ENCODE data around the gene CLIC5. TPM values are rescaled to one million over a fixed set of nuclear protein-coding genes. Genes with fewer than 3 reads are reported as not detected.

The CLIC5 gene
- polyA plus RNA-seq (ENCODE audit: insufficient read depth in 1 of 5, insufficient read length in 5 of 5, low replicate concordance in 1 of 5): 10 to 100 TPM in 3 of 5 donors, 1 to 10 TPM in 2; 6.7 to 16.6 (median 10.2) TPM
- long read RNA-seq, donor 1, full-length matches to known transcripts: 5 of 5 reads
- long read RNA-seq, donor 1, partial matches to known transcripts: 0 of 5 reads
- long read RNA-seq, donor 1, other reads (novel, unspliced or antisense): 0 of 5 reads
- long read RNA-seq, donor 2, full-length matches to known transcripts: 3 of 3 reads
- long read RNA-seq, donor 2, partial matches to known transcripts: 0 of 3 reads
- long read RNA-seq, donor 2, other reads (novel, unspliced or antisense): 0 of 3 reads
- long read RNA-seq, donor 3, full-length matches to known transcripts: 2 of 2 reads
- long read RNA-seq, donor 3, partial matches to known transcripts: 0 of 2 reads
- long read RNA-seq, donor 3, other reads (novel, unspliced or antisense): 0 of 2 reads
- long read RNA-seq, donor 4, full-length matches to known transcripts: 3 of 3 reads
- long read RNA-seq, donor 4, partial matches to known transcripts: 0 of 3 reads
- long read RNA-seq, donor 4, other reads (novel, unspliced or antisense): 0 of 3 reads
- long read RNA-seq, donor 5, full-length matches to known transcripts: 3 of 3 reads
- long read RNA-seq, donor 5, partial matches to known transcripts: 0 of 3 reads
- long read RNA-seq, donor 5, other reads (novel, unspliced or antisense): 0 of 3 reads
- long read RNA-seq, donor 6, full-length matches to known transcripts: 2 of 2 reads
- long read RNA-seq, donor 6, partial matches to known transcripts: 0 of 2 reads
- long read RNA-seq, donor 6, other reads (novel, unspliced or antisense): 0 of 2 reads
- long read RNA-seq, donor 7, full-length matches to known transcripts: 1 of 1 reads
- long read RNA-seq, donor 7, partial matches to known transcripts: 0 of 1 reads
- long read RNA-seq, donor 7, other reads (novel, unspliced or antisense): 0 of 1 reads
- long read RNA-seq, donor 8: 0 reads

GRCh38 chr6:46015119-46015968, at the start of gene CLIC5:
Gene CLIC5, minus strand, starts transcription at chr6:46015860. Its CDS starts 318 bp downstream, at chr6:46015542.
- no peak for DNase-seq

GRCh38 chr6:46062991-46063390, 47.3 kb upstream of the CLIC5 start:
- DNase-seq: no peak

DNA sequence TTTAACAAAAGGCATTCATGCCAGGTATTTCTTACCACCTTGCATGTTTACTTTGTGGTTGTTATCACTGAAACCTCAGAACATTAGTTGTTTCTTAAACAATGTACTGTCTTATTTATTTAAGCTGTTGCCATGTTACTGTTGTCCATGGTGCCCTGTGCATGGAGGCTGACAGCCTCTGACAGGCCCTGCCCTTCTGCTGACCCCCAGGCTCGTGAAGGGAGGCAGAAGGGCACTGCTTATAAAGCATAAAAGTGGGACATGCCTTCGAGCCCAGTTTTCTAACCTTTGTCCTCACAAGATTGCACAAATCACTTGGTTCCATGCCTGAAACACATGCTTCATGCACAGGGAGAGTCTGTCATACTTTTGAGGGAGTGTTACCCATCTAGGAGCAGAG, 46.7 kb upstream of the CLIC5 start:
- peak; percentile 20 to 27 for DNase-seq

GRCh38 chr6:46061497-46061896, 45.8 kb upstream of the CLIC5 start:
- DNase-seq: no peak

DNA sequence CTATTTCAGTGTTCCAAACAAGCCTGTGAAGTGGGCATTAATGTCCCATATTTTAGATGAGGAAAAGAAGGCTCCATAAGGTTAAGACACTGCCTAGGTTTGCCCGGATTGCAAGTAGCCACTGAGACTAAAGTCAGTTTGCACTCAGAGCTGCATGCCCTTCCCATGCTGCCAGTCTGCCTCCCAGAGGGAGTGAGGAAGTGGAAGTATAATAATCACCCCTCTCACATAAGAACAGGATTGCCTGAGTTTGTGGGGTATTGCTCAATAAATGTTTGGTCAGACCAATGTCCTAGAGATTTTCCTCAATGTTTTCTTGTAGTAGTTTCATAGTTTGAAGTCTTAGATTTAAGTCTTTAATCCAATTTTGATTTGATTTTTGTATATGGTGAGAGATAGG, 43.9 kb upstream of the CLIC5 start:
- DNase-seq: no peak

GRCh38 chr6:46058951-46059350, 43.3 kb upstream of the CLIC5 start:
- no peak for DNase-seq

DNA sequence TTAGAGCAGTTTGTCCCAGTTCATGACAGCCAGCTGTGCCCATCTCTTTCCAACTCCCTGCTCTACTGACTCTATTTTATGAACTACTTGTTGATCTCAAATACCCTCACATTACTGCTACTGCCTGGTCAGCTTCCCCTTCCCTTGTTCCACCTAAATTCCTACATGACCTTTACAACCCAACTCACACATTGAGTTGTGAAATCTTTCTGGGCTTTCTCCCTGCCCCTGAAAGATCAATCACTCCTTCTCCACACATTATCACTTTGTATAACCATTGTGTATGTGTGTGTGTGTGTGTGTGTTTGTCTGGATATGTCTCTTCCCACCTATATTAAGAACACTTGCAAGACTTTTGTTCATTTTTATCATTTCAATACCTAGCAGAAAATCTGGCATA, 42.1 kb upstream of the CLIC5 start:
- no peak for DNase-seq

- DNase-seq: no peak
Measured at GRCh38 chr6:46056906-46057529, 41.4 kb upstream of the CLIC5 start.

DNA sequence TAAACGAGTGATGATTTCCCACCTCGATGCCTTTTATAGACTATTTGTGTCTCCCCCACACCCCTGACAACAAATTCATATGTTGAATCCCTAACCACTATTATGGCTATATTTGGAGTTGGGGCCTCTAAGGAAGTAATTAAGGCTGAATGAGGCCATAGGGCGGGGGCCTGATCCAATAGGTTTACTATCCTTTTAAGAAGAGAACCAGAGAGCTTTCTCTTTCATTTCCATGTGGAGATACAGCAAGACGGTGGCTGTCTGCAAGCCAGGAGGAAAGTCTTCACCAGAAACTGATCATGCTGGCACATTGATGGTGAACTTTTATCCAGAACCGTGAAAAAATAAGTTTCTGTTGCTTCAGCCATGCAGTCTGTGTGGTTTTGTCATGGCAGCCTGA, 38.9 kb upstream of the CLIC5 start:
- DNase-seq: no peak

GRCh38 chr6:46053039-46053933, 37.6 kb upstream of the CLIC5 start:
- no peak for DNase-seq

GRCh38 chr6:46052479-46052878, 36.8 kb upstream of the CLIC5 start:
- DNase-seq: no peak

- DNase-seq: no peak
Measured at GRCh38 chr6:46051962-46052361, 36.3 kb upstream of the CLIC5 start.

DNA sequence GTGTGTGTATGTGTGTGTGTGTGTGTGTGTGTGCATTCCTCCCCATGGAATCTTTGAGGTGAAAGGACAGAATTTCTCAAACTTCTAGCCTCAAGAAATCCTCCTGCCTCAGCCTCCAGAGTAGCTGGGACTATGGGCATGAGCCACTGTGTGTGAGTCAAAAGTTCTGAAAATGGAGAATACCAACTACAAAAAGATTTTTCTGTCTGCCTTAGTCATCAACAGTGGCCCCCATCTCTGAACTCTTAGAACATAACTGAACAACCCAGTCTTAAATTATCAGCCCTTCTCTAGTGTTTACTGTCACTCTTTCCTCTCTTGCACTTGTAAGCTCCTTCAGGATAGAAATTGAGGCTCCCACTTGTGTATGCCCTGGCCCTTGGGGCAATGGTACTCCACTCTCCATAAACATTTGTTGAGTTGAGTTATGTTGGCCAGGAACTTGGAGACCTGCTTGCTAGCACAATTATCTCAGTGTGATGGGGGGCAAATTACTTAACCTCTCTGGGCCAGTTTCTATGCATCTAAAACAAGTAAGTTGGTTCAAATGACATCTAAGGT, 35.3 kb upstream of the CLIC5 start:
- DNase-seq: no peak

- no peak for DNase-seq
Measured at GRCh38 chr6:46048646-46049297, 33.1 kb upstream of the CLIC5 start.

- no peak for DNase-seq
Measured at GRCh38 chr6:46046558-46047174, 31.0 kb upstream of the CLIC5 start.

GRCh38 chr6:46044881-46045617, 29.4 kb upstream of the CLIC5 start:
- DNase-seq: no peak

GRCh38 chr6:46042355-46042999, 26.8 kb upstream of the CLIC5 start:
- no peak for DNase-seq

Data from right lung (tissue), 10 donors.